IPS-15b (cell line): ENCODE results near the gene RPS5.

Source experiments
- H3K27me3 ChIP-seq: one replicate; pipeline ENCODE4 v1.6.1; 2013; ENCODE audit warnings: low read length; ENCODE audit not compliant: control insufficient read depth, insufficient read depth
- H3K36me3 ChIP-seq: one replicate; pipeline ENCODE4 v1.6.1; 2013; ENCODE audit warnings: low read length; ENCODE audit not compliant: control insufficient read depth, insufficient read depth
- H3K4me1 ChIP-seq: one replicate; pipeline ENCODE4 v1.6.1; 2013; ENCODE audit warnings: mild to moderate bottlenecking, low read length; ENCODE audit not compliant: control insufficient read depth, insufficient read depth
- H3K4me3 ChIP-seq: one replicate; pipeline ENCODE4 v1.5.1; 2013; ENCODE audit warnings: low read depth, low read length
- H3K9ac ChIP-seq: one replicate; pipeline ENCODE4 v1.6.1; 2013; ENCODE audit warnings: low read depth, mild to moderate bottlenecking, low read length
- H3K9me3 ChIP-seq: one replicate; pipeline ENCODE4 v1.6.1; 2013; ENCODE audit warnings: mild to moderate bottlenecking, low read length; ENCODE audit not compliant: control insufficient read depth, insufficient read depth

Gene RPS5

DNA sequence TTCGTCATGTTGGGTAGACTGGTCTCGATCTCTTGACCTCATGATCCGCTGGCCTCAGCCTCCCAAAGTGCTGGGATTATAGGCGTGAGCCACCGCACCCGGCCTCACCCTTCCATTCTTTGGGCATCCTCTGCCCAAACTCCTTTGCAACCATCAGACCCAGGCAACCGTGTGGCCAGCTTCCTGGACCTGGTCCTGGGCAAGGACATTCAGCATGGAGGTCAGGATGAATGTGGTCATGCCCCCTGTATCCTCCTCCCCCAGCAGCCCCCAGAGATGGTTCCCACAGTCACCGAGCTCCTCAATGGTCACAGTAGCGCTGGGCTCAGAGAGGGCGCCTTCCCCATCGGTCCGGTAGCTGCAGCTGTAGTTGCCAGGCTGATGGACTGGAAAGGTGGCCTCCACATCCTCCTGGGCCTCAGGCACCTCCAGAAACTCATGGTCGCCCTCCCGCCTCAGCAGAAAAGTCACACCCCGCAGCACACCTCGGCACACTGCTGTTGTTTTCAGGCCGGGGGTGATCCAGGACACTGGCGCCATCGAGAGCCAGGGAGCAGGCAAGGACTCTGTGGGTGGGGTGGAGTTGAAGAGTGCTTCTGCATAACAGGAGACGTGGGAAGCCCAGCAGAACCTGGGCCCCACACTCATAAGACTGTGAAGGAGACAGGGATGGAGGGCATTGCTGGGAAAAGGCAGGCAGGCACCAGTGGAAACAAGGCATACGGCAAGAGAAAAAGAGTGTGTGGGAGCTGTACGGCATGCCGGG is 34.9 kb upstream of the RPS5 start:
- Histone ChIP-seq H3K9ac (no peak overlapping the region), H3K36me3 (peaks cover 3% of the 10 kb centered on the region), H3K4me3 (no peak overlapping the region), H3K27me3 (no peaks in the 10 kb centered on the region), H3K9me3 (no peaks in the 10 kb centered on the region), H3K4me1 (no peaks in the 10 kb centered on the region)

DNA sequence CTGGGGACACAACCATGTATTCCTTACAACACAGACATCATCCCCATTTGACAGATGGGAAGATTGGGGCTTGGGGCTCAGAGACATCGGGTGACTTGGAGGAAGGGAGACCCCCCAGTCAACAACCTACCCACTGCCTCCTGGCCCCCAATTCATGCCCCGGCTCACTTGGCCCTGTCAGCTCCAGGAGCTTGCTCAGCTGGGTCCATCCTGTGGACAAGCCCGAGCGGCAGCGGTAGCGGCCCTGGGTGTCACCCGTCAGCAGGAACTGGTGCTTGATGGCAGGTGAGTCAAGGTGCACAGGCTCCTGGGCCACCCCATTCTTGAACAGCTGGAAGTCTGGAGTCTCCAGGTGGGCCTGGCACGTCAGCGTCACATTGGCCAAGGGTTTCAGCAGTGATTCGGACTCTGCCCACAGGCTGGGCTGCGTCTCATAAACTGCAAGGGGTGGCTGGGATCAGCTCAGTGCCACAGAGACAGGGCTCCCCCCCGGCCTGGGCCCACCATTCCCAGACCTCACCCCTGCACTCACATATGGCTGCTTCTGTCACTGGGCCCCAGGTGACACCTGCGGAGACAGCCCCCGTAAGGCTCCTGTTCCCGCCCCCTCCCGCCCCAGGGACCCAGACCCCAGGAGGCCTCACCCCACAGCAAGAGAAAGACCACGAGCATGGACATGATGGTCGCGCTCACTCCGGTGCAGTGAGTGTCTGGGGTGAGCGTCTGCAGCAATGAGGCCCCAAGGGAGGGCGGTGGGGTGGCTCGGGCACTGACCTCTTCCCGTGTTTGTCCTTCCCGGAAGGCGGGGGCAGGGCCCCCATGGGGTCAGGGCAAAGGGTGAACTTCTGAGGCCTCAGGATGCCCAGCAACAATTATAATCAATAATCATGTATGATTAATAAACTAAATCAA is 34.1 kb upstream of the RPS5 start, which contains the start of gene A1BG:
A1BG (minus strand) TSS at position 733 of the 912 bp plus-strand sequence; CDS start at position 678, 55 bp downstream.
- Histone ChIP-seq H3K9me3 (no peaks in the 10 kb centered on the region), H3K36me3 (peaks cover 3% of the 10 kb centered on the region), H3K9ac (no peak within 1 kb of the TSS), H3K4me1 (no peaks in the 10 kb centered on the region), H3K4me3 (no peak within 1 kb of the TSS), H3K27me3 (no peaks in the 10 kb centered on the region)

- Histone ChIP-seq H3K27me3 (no peaks in the 10 kb centered on the region), H3K9me3 (no peaks in the 10 kb centered on the region), H3K9ac (no peak overlapping the region), H3K4me1 (no peaks in the 10 kb centered on the region), H3K36me3 (peaks cover 3% of the 10 kb centered on the region), H3K4me3 (no peak overlapping the region)
Observed at GRCh38 chr19:58353717-58354477, 33.2 kb upstream of the RPS5 start.

DNA sequence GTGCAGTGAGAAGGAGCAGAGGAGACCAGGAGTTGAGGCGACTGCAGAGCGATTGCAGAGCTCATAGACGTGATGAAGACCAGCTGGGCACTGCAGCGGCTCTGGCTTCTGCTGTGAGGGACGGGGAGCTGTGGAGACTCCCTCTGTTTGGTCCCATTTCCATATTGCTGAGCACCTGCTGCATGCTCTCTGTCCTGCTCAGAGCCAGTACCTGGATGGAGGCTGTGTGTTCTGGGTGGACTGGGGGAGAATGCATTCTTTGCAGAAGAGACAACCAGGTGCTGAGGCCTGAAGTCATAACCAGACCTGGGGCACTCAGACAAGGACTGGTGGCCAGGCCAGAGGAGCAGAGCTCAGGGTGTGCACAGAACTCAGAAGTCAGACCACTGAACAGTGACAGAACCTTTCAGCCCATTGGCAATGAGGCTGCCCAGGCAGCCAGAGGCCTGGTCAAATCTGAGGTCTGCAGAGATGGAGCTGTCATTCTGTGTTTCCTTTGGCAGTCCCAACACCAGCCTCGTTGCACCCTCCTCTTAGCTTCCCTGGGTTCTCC is 32.5 kb upstream of the RPS5 start:
- no peaks in the 10 kb centered on the region for H3K4me1 ChIP-seq
- no peak overlapping the region for H3K9ac ChIP-seq
- H3K36me3 ChIP-seq, result peaks cover 3% of the 10 kb centered on the region
- no peaks in the 10 kb centered on the region for H3K27me3 ChIP-seq
- no peaks in the 10 kb centered on the region for H3K9me3 ChIP-seq
- H3K4me3 ChIP-seq, result no peak overlapping the region

DNA sequence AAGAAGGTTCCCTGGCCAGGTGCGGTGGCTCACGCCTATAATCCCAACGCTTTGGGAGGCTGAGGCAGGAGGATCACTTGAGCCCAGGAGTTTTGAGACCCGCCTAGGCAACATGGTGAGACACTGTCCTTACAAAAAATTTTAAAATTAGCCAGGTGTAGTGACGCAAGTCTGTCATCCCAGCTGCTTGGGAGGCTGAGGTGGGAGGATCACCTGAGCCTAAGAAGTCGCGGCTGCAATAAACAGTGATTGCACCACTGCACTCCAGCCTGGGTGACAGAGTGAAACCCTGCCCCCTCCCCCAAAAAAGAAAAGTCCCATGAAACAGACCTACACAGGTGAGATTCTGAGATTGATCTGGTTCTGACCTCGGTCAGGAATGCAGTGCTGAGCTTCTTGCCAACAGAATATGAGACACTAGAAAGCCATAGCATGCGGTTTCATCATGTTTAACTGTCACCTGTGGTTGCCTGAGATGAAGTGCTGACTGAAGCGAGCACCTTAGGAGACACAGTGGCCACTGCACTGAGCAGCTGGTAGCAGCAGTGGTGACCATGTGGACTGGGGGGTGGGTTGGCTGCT is 31.8 kb upstream of the RPS5 start:
- Histone ChIP-seq H3K27me3 (no peaks in the 10 kb centered on the region), H3K9me3 (no peaks in the 10 kb centered on the region), H3K36me3 (peaks cover 3% of the 10 kb centered on the region), H3K4me1 (no peaks in the 10 kb centered on the region), H3K9ac (no peak overlapping the region), H3K4me3 (no peak overlapping the region)

DNA sequence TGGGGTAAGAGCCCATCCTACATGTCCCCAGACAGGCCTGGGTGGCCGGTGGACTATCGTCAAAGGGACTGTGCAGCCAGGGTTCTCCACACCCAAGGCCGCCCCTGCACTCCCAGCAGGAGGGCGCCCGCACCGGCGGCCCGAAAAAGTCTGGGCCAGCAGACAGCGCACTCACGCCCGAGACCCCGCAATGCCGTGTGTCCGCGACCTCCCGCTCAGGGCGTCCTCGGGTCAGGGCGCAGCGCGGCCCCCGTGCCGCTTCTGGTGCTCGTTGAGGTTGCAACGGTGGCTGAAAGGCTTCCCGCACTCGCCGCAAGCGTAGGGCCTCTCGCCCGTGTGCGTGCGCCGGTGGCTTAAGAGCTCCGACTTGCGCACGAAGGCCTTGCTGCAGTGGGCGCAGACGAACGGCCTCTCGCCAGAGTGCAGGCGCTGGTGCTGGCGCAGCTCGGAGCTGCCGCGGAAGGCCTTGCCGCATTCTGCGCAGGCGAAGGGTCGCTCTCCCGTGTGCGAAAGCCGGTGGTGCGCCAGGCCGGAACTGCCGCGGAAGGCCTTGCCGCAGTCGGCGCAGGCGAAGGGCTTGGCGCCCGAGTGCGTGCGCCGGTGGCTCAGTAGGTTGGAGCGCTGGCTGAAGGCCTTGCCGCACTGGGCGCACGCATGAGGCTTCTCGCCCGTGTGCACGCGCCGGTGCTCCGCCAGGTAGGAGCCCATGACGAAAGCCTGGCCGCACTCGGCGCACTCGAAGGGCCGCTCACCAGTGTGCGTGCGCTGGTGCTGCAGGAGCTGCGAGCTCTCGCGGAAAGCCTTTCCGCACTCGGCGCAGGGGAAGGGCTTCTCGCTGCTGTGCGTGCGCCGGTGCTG is 30.9 kb upstream of the RPS5 start:
- no peak overlapping the region for H3K4me3 ChIP-seq
- H3K27me3 ChIP-seq, result no peaks in the 10 kb centered on the region
- H3K9me3 ChIP-seq, result no peaks in the 10 kb centered on the region
- H3K4me1 ChIP-seq, result no peaks in the 10 kb centered on the region
- H3K36me3 ChIP-seq, result peaks cover 3% of the 10 kb centered on the region
- no peak overlapping the region for H3K9ac ChIP-seq

DNA sequence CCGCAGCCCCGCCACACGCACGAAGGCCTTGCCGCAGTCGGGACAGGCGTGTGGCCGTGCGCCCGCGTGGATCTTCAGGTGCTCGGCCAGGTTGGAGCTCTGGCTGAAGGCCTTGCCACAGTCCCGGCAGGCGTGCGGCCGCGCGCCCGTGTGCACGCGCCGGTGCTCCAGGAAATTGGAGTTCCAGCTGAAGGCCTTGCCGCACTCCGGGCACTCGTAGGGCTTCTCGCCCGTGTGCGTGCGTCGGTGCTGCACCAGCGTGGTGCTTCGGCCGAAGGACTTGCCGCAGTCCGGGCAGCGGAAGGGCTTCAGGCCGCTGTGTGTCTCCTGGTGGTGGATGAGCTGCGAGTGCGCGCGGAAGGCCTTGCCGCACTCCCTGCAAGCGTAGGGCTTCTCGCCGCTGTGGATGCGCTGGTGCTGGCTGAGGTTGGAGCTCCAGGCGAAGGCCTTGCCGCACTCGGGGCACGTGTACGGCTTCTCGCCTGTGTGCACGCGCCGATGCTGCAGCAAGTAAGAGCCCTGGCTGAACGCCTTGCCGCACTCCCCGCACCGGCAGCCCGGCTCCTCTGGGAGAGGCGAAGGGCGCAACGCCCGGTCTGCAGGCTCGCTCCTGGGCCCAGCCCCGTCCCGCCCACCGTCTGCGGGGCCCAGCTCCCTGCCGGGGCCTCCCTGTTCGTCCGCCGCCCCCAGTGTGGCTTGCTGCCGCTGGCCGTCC is 30.1 kb upstream of the RPS5 start:
- no peaks in the 10 kb centered on the region for H3K4me1 ChIP-seq
- H3K36me3 ChIP-seq, result peaks cover 3% of the 10 kb centered on the region
- H3K27me3 ChIP-seq, result no peaks in the 10 kb centered on the region
- H3K9ac ChIP-seq, result peak overlapping the region; percentile 57
- no peak overlapping the region for H3K4me3 ChIP-seq
- H3K9me3 ChIP-seq, result no peaks in the 10 kb centered on the region

DNA sequence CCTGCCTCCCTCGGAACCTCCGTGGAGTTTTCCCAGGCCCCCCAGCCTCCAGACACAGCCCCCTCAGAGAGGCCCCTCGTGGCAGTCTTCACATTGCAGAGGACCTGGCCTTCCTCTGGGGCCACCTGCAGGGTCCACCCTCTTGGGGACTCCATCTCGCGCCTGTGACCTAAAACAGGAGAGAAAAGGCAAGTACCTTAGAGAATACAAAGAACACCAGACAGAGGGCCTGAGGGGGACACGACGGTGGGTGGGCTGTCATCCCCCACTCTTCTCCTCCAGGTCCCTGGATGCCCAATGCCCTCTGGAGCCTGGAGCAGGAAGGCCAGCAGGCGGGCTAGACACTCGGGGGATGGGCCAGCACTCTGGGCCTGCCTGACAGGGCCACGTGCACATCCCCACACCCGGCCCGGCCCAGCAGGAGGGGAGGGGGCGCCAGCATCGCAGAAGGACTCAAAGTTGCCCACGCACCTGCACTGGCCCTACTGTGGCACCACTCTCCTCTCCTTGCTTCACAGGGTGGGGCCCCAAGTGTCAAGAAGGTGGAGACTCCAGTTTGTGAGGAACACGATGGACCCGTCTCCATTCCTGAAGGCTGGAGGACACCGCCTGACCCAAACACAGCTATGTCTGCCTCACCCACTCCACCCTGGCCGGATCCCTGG is 29.5 kb upstream of the RPS5 start:
- Histone ChIP-seq H3K9me3 (no peaks in the 10 kb centered on the region), H3K9ac (peak overlapping the region; percentile 57), H3K27me3 (no peaks in the 10 kb centered on the region), H3K4me1 (no peaks in the 10 kb centered on the region), H3K4me3 (no peak overlapping the region), H3K36me3 (peaks cover 3% of the 10 kb centered on the region)

GRCh38 chr19:58361900-58362271 is 25.2 kb upstream of the RPS5 start:
- H3K4me3 ChIP-seq, result peak overlapping the region; percentile 98
- no peaks in the 10 kb centered on the region for H3K9me3 ChIP-seq
- H3K4me1 ChIP-seq, result no peaks in the 10 kb centered on the region
- peak overlapping the region; percentile 91 for H3K9ac ChIP-seq
- no peaks in the 10 kb centered on the region for H3K36me3 ChIP-seq
- H3K27me3 ChIP-seq, result no peaks in the 10 kb centered on the region
